Astrocyte of the spinal cord (primary cell): Measurements from ENCODE around the gene RGS9.
"Not testable (repeated sequence)": the region's sequence is repeated elsewhere in the genome, so short reads cannot be mapped to it uniquely, and the experiment has no call there.

ENCODE experiments used
- DNase-seq: peaks from one replicate; pipeline ENCODE4 v3.0.0; 2011; ENCODE audit warnings: low read depth, low spot score
- H3K4me3 ChIP-seq: 2 replicates; pipeline ENCODE4 v1.5.1; 2011; ENCODE audit warnings: low read depth, mild to moderate bottlenecking, low read length, moderate library complexity
- CTCF ChIP-seq: IDR thresholded peaks from 2 replicates; pipeline ENCODE4 v1.5.1; 2012; ENCODE audit warnings: low read depth, mild to moderate bottlenecking, low read length, inconsistent platforms
- in situ Hi-C: cut with HindIII; loops from 2 replicates; pipeline ENCODE4 v1.10.0; 2017; ENCODE audit warnings: low sequenced_read_pairs

Gene RGS9

GRCh38 chr17:65201331-65201730 lies 64.2 kb downstream of the RGS9 start:
- in situ Hi-C loops: no loop called here
- no peak overlapping the region for H3K4me3 ChIP-seq
- no peak for DNase-seq

GRCh38 chr17:65202844-65203571 lies 65.8 kb downstream of the RGS9 start:
- TF ChIP-seq CTCF: no peak
- no peak for DNase-seq
- in situ Hi-C loops: no loop called here
- H3K4me3 ChIP-seq: no peak overlapping the region

More at GRCh38 chr17:65201331-65201730, 64.2 kb downstream of the RGS9 start:
- no peak for TF ChIP-seq CTCF

GRCh38 chr17:65204001-65204400 lies 66.8 kb downstream of the RGS9 start:
- no peak for DNase-seq
- in situ Hi-C loops: no loop called here
- H3K4me3 ChIP-seq: no peak overlapping the region
- TF ChIP-seq CTCF: no peak

- DNase-seq: no peak
- no peak overlapping the region for H3K4me3 ChIP-seq
- TF ChIP-seq CTCF: no peak
- in situ Hi-C loops: no loop called here
These were observed 68.5 kb downstream of the RGS9 start for GRCh38 chr17:65205655-65206054.

GRCh38 chr17:65207448-65207847 lies 70.3 kb downstream of the RGS9 start:
- in situ Hi-C loops, DNase-seq, H3K4me3 ChIP-seq: not testable (repeated sequence)

- in situ Hi-C loops: no loop called here
- no peak for DNase-seq
- TF ChIP-seq CTCF: no peak
- no peak overlapping the region for H3K4me3 ChIP-seq
These were observed 71.5 kb downstream of the RGS9 start for GRCh38 chr17:65208717-65209116.

- no peak for TF ChIP-seq CTCF
- no peak for DNase-seq
- in situ Hi-C loops: no loop called here
- no peak overlapping the region for H3K4me3 ChIP-seq
These were observed 81.1 kb downstream of the RGS9 start for GRCh38 chr17:65218261-65218660.
